RKO (cell line): Measurements from ENCODE around the gene PVR.
"Not testable (repeated sequence)": the region's sequence is repeated elsewhere in the genome, so short reads cannot be mapped to it uniquely, and the experiment has no call there.

ENCODE experiments used
- DNase-seq: peaks from one replicate; pipeline ENCODE4 v3.0.0-alpha.2; 2016; ENCODE audit warnings: low spot score

The PVR gene, protein sequence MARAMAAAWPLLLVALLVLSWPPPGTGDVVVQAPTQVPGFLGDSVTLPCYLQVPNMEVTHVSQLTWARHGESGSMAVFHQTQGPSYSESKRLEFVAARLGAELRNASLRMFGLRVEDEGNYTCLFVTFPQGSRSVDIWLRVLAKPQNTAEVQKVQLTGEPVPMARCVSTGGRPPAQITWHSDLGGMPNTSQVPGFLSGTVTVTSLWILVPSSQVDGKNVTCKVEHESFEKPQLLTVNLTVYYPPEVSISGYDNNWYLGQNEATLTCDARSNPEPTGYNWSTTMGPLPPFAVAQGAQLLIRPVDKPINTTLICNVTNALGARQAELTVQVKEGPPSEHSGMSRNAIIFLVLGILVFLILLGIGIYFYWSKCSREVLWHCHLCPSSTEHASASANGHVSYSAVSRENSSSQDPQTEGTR

DNA sequence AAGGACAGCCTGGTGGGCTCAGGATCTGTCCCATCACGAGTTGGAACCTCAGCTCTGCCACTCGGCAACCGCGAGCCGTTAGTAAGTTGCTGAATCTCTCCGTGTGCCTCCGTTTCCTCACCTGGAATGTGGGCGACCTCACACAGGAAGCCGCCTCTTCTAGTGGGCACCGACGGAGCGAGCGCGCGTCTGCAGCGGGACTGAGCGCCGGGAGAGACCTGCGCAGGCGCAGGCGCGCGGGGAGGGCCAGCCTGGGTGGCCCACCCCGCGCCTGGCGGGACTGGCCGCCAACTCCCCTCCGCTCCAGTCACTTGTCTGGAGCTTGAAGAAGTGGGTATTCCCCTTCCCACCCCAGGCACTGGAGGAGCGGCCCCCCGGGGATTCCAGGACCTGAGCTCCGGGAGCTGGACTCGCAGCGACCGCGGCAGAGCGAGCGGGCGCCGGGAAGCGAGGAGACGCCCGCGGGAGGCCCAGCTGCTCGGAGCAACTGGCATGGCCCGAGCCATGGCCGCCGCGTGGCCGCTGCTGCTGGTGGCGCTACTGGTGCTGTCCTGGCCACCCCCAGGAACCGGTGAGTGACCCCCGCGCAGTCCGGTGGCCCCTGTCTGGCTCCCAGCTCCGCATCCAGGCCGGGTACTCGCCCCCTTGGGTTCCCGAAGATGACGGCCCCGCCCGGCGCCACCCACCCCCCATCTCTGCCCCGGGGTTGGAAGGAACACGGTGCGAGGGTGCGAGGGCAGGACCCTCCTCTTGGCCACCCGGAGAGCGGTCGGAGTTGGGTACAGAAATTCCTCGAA lies at the start of gene PVR:
TSS of gene PVR (plus strand) at position 306 of the 797 bp plus-strand sequence. CDS start at position 493, 187 bp downstream.
- peak; percentile 87 for DNase-seq

DNA sequence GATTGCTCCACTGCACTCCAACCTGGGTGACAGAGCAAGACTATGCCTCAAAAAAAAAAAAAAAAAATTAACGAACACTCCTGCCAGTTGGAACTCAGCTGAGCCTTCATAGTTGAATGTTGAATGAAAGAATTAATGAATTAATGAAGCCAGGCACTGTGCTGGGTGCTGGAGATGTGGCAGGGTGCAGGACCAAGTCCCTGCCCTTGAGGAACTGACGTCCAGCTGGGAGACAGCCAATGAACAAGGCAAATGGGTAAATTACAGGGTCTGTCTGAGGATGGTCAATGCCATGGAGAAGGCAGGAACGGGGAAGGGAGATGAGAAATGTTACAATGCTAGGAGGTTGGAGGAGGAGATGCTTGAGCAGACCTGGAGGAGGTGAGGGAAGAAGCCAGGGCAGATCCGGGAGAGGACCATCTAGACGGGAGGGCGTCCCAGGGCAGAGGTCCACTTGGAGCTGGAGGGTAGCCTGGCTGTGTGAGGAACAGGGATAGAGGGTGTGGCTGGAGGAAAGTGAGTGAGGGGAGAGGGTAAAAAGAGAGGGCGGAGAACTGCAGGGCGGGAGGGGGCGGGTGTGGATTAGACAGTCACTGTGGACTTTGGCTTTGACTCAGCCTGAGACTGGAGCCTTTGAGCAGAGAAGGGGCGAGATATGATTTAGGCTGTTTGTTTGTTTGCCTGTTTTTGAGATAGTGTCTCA lies 47.1 kb upstream of the PVR start:
- peak; percentile 16 for DNase-seq

DNA sequence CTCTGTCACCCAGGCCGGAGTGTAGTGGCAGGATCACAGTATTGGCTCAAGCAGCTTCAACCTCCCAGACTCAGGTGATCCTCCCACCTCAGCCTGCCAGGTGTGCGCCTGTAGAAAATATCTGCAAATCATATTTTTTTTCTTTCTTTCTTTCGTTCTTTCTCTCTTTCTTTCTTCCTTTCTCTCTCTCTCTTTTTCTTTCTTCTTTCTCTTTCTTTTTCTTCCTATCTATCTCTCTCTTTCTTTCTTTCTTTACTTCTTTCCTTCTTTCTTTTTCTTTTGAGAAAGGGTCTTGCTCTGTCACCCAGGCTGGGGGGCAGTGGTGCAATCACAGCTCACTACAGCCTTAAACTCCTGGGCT lies 46.6 kb upstream of the PVR start:
- DNase-seq = no peak

DNA sequence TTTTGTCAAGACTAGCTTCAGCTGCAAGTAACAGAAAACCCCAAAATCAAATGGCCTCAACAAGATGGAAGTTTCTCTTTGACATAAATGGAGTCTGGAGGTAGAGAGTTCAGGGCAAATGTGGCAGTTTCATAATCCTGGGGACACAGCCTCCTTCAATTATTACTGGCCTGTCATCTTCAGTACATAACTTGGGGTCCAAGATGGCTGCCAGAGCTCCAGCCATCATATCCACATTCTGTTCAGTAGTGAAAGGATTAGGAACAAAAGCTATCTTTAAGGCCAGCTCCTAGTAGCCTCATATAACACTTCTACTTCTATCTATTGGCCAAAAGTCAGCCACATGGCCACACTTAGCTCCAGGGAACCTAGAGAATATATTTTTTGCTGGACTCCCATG lies 45.4 kb upstream of the PVR start:
- no peak for DNase-seq

DNA sequence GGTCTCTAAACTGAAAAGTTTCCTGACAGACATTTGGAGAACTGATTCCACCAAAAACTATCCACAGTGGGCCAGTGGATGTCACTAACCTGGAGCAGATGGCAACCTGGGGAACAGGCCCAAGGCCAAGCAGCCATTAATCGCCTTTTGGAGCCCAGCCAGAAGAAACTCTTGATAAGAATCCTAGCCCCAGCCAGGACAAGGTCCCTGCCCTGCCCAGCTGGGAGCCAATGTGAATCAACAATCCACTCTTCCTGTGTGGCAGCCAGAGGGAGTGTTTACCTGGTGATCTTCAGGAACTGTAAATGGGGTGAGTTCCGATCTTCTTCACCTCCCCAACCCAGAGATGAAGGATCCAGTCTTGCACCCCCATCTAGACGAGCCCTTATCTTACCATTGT lies 44.8 kb upstream of the PVR start:
- no peak for DNase-seq

DNA sequence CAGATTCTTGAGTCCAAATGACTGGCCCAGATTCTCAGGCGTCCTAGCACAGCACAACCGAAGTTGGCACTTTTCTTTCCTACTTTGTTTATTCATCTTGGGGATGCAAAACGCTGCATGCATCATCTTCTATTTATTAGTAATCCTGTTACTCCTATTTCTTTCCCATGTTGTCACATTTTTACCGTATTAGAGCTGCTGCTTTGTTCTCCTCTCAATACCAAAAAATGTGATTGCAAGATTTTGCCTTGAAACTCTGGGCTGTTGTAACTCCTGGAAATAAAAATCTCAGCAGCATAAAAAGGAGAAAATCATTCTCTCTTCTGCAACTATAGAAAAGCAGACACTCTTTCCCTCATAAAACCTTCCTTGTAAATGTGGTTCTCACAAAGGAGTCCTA lies 43.2 kb upstream of the PVR start:
- no peak for DNase-seq

DNA sequence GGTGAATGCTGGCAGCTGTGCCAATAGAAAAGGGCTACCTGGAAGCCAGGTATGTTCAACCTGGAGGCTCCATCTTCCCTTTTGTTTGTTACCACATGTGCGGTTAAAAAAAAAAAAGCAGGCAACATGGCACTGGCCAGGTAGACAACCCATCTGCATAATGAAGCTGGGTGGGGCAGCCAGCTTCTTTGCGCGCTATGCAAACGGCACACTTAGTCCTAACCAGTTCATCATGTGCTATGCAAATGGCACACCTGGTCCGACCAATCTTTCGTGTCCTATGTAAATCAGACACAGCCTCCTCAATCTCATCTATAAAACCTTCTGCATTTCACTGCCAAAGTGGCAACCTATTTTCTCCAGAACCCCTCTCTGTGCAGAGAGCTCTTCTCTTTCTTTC lies 41.6 kb upstream of the PVR start:
- no peak for DNase-seq

DNA sequence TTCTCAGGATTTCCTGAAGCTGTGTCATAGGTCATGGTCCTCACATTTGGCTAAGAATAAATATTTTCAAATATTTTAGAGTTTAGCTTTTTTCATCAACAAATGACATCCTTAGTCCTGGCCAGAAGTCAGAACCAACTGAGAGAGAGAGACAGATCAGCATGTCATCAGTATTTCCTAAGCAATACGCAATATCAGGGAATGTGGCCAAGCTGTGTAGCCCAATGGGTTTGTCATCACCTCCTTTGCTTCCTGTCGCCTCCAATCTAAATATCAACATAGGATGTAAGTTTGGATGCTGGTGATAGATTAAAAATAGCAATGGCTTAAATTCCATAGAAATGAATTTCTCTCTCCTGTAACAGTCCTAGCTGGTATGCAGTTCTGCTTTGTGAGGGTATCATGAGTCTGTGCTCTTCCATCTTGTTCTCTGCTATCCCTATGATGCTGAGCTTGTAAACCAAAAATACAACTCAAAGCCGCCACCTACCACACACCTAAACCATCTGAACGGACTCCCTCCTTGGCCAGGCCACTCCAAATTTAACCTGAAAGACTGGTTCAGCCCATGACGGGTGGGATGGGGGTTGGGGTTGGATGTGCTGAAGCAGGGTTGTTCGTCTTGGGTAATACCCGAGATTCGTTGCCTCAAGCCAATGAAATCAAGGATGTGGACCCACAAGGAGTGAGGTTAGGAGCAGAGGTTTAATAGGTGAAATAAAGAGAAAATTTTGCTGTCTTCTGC lies 40.3 kb upstream of the PVR start:
- DNase-seq = peak; percentile 32

DNA sequence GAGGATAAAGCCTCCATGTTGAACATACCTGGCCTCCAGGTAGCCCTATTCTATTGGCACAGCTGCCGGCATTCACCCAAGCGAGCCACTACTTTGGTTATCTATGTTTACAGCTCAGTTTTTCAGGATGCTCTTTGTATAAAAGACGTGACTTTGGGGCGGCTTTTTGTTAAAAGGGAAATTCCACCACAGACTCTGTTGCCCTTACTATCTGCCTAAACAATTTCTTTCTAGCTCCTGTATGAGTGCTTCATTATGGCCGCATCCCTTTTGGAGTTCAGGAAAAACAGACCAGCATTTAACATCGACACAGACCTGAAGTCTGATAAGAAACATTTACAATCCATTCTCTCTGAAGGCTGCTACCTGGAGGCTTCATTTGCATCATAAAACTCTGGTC lies 39.5 kb upstream of the PVR start:
- no peak for DNase-seq

DNA sequence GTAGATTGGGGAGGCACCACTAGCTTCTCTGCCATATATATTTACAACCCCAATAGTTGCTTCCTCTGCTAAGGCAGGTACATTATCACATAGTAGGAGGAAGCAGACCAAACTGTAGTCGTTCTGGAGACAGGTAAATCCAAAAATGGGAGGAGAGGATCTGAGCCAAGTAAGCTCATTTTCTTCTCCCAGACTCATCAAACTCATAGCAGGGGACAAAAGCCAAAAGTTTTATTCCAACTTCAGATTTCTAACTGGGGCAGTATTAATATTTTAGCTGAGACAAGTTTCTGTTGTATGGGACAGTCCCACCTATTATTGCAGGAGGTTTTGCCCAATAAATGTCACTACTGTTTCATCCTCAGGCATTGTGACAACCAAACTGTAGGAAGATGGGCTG lies 38.2 kb upstream of the PVR start:
- DNase-seq = no peak

DNA sequence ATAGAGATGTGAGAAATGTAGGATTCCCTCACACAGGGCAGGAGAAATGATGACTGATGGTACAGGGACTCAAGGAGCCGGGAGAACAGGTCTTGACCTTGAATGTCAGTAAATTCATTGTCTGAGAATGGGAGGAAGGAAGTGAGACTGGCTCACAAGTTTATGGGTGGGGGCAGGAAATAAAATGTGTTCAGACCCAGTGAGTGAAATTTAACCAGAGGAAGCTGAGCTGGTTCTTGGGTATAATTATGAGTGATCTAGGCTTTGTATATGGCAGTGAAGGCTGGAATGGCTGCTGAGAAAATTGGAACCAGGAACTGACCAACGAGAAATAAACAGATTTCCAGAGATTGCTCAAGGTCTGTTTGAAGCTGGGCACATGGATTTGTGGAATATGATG lies 36.7 kb upstream of the PVR start:
- DNase-seq = no peak

DNA sequence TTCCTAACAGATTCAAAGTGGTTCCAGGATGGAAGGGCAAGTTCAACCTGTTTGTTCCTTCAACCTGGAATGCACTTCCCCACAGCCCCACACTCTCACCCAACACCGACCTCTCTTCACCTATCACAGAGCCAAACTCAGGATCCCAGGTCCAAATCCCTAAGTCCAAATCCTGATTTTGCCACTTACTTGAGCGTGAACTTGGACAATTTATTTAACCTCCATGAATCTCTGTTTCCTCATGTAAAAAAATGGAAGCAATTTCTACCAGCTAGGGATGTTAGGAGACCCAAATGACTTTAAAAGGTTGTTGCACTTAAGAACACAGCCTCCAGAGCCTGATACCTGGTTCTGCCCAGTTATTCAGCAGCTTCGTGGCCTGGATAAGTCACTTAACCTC lies 35.8 kb upstream of the PVR start:
- no peak for DNase-seq

DNA sequence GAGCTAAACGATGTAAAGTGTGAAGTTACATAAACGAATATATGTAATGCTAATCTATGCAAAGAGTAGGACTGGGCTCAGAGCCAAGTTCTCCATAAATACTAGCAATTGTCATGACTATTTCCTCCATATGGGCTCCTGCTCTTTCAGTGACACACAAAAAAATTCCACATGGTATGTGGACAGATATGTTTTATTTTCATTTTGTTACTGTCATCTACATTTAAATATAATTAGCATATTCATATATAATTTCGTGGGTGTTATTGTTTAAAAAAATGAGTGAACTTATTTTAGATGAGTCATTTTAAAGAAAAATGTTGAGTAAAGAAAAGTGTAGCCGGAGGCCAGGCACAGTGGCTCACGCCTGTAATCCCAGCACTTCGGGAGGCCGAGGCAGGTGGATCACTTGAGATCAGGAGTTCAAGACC lies 35.3 kb upstream of the PVR start:
- DNase-seq = peak; percentile 9

DNA sequence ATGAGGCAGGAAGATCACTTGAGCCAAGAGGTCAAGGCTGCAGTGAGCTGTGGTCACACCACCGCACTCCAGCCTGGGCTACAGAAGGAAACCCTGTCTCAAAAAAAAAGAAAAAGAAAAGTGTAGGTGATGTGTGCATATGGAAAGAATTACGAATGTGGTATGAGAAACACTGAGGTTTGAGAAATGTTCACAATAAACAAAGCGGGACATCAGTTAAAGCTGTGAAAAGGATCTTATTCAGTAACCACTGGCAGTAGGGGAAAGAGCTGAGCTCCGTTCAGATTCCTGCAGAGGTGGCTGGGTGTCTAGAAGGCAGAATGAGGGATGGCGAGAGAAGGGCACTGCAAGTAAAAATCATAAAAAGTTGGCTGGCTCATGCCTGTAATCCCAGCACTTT lies 34.5 kb upstream of the PVR start:
- no peak for DNase-seq

DNA sequence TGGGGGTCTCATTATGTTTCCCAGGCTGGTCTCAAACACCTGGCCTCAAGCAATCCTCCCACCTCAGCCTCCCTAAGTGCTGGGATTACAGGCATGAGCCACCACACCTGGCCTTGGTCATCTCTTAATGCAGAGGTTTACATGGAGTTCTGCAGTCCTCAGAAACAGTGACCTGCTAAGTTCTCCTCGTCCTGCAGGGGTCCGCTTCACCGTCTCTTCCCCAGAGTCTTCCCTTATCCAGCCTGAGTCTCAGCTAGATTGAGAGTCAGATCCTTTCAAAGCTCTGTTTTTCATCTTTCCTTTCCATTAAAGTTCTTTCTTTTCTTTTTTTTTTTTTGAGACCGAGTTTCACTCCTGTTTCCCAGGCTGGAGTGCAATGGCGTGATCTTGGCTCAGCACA lies 33.2 kb upstream of the PVR start:
- DNase-seq = not testable (repeated sequence)

DNA sequence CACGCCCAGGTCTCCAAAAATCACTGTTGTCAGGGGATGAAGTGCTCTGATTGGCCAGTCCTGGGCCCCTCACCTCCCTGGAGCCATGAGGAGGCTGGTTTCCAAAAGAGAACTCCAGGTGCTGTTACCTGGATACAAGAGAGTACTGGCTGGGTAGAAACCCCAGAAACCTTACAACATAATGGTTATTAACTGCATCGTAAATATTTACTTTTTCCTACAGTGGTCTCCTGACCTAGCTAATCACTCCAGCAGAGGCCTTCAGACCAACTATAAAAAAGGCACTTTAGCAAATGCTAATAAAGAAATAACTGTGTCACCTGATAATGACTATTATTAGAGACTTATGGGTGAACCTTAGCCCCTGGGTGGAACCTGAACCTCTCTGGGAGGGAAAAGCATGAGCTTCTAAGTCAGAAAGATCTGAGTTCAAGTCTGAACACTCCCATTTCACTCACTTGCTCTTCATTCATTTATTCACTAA lies 31.9 kb upstream of the PVR start:
- DNase-seq = no peak

DNA sequence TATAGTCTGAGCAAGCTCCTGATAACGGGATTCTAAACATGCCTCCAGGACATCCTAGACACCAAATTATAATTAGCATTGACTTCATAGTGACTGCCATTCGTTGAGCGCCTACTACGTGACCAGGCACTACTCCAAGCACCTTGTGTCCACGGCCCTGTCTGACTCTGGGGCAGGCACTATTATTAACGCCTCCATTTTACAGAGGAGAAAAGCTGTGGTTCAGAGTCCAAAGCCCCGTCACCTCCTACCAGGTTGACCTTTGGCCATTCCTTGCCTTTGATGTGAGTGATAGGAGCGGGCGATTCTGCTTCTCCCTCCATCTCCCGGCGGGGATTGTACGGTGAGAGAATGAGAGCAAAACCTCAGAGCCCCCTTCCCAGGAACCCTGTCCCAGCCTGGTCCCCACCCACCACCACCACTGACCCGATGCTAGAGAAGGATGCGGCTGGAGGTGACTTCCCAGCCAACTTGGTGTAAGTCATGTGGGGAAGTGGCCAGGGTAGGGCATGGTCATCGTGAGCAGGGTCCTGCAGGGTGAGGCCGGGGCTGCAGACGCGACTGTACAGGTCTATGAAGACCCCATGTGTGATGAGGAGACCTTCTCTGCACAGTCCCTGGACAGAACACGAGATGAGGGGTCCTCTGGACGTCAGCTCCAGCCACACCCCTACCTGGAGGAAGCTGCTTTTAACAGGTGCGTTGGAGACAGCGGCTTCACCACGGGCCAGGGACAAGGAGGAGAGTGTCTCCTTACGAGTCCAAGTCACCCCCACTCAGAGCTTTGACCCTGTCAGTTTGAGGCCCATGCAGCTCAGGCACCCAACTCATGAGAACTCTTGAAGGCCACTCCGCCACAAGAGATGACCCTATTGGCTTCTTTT lies 30.2 kb upstream of the PVR start, which contains the start of gene IGSF23:
TSS of gene IGSF23 (plus strand) at position 269 of the 884 bp plus-strand sequence. CDS start at position 352, 83 bp downstream.
- DNase-seq = no peak

DNA sequence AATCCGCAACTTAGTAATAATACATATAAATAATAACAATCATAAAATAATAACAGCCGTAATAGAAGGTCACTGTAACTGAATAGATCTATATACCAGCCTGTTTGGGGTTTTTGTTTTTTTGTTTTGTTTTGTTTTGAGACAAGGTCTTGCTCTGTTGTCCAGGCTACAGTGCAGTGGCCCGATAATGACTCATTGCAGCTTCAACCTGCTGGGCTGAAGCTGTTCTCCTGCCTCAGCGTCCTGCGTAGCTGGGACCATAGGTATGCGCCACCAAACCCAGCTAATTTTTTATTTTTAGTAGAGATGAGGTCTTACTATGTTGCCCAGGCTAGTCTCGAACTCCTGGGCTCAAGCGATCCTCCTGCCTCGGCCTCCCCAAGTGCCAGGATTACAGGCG lies 29.4 kb upstream of the PVR start:
- DNase-seq = no peak

DNA sequence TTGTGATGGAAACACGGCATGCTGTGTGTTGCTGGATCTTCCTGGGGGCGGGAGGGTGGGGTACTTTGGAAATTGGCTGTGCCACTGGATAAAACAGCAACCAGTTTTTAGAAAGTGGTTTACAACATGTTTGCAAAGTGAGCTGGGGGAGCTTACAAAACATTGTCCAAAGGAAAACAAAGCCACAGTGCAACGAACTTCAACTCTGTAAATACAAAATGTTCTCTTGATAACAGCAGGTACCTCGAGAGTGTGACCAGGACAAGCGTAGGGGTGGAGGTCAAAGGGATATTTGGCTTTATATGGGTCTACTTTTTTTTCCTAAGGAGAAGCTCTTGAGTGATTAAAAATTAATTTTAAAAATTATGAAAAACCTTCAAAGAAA lies 27.9 kb upstream of the PVR start:
- DNase-seq = no peak

DNA sequence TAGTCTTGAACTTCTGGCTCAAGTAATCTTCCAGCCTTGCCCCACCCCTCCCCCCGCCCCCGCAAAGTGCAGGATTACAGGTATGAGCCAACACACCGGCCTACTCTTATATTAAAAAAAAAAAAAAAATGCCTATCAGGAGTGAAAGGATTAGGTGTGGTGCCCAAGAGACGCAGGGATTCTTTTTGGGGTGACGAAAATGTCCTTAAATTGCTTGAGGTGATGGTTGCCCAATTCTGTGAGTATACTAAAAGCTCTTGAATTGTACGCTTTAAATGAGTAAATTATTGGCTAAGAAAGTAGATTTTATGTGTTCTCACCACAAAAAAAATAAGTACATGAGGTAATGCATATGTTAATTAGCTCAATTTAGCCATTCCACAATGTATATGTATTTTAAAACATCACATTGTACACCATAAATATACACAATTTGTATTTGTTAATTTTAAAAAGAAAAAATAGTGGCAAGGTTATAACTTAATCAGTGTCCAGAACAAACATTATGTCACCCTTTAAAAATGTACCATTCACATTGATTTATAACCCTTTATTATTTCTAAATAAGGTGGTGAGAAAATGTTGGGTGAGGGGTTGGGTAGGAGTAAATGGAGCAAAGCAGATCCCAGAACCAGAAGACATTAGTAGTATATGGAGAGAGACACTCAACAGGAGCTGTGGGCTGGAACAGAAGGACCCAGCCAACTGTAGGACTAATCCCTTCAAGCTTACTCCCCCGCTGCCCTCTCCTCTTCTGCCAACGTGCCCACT lies 26.4 kb upstream of the PVR start:
- DNase-seq = no peak
